Endothelial cell of umbilical vein (primary cell): ENCODE results near the gene BPGM. TPM values are rescaled to one million over a fixed set of nuclear protein-coding genes. Genes with fewer than 3 reads are reported as not detected.

Experiments
- BruUV-seq: library from RNA; stranded (reverse); fragments of 400-500 nt; replicated peaks from 2 replicates; lab custom pipeline; 2021; lab: Mats Ljungman, UMichigan
- CTCF ChIA-PET: fragments of 300-600, 350-600 bp; sonication (Branson Sonifier 250); formaldehyde crosslinking; loops from one replicate; lab custom pipeline; 2021; ENCODE audit warnings: antibody characterized with exemption, inconsistent platforms; lab: Charles Lee
- POLR2A ChIA-PET: fragments of 300-600, 350-600 bp; sonication (Branson Sonifier 250); formaldehyde crosslinking; loops from one replicate; lab custom pipeline; 2021; ENCODE audit warnings: antibody characterized with exemption, inconsistent platforms; lab: Charles Lee
- DNase-seq: peaks from one replicate; pipeline ENCODE4 v3.0.0-alpha.2; 2011; ENCODE audit warnings: low read depth, low spot score
- FAIRE-seq: peaks from 2 replicates; lab custom pipeline; 2011; peaks lifted over from hg19 to GRCh38; lab: Jason Lieb, UNC
- H2AFZ ChIP-seq: 2 replicates; pipeline ENCODE4 v1.6.0; 2012; ENCODE audit warnings: low read depth, low read length, control low read depth, inconsistent platforms
- H3K27ac ChIP-seq: 2 replicates; pipeline ENCODE4 v1.5.1; 2011; ENCODE audit warnings: low read depth, mild to moderate bottlenecking, control low read depth, low read length, moderate library complexity; ENCODE audit not compliant: insufficient read depth
- H3K27me3 ChIP-seq, 2 experiments: 2 replicates each; pipeline versions ENCODE4 v1.6.0 to v1.6.1; 2011; ENCODE audit warnings: low read length in 2 of 2, mixed read lengths in 1 of 2; ENCODE audit not compliant: control insufficient read depth in 2 of 2, insufficient read depth in 2 of 2
- H3K36me3 ChIP-seq, 2 experiments: 2 replicates in 1 of 2; 3 replicates in 1 of 2; pipeline ENCODE4 v1.5.1; 2011; ENCODE audit warnings: low read length in 2 of 2, mild to moderate bottlenecking in 1 of 2, moderate library complexity in 1 of 2; ENCODE audit not compliant: control insufficient read depth in 2 of 2, insufficient read depth in 2 of 2; ENCODE audit errors: extremely low read depth in 1 of 2
- H3K4me1 ChIP-seq: 3 replicates; pipeline ENCODE4 v1.5.1; 2011; ENCODE audit warnings: mild to moderate bottlenecking, low read length; ENCODE audit not compliant: control insufficient read depth, insufficient read depth; ENCODE audit errors: extremely low read depth
- H3K4me2 ChIP-seq: 2 replicates; pipeline ENCODE4 v1.6.1; 2011; ENCODE audit warnings: low read length, control low read depth, mixed read lengths; ENCODE audit not compliant: insufficient read depth
- H3K4me3 ChIP-seq, 3 experiments: fragments of 200-600 bp in 1 of 3; sonication (generic), shearing (Covaris generic) in 1 of 3; replicated peaks in 1 of 3; 2 replicates each; pipeline ENCODE4 v1.5.1; 2011 to 2016; ENCODE audit warnings: control low read depth in 3 of 3, low read length in 3 of 3, mild to moderate bottlenecking in 2 of 3, inconsistent platforms in 1 of 3, low read depth in 1 of 3, moderate library complexity in 1 of 3; ENCODE audit not compliant: insufficient read depth in 1 of 3
- H3K79me2 ChIP-seq: 2 replicates; pipeline ENCODE4 v1.6.0; 2012; ENCODE audit warnings: low read length, inconsistent platforms; ENCODE audit not compliant: control insufficient read depth, insufficient read depth
- H3K9ac ChIP-seq: replicated peaks from 2 replicates; pipeline ENCODE3; 2011; ENCODE audit warnings: low read length, control low read depth; ENCODE audit not compliant: insufficient read depth; ENCODE audit errors: extremely low read depth
- H3K9me1 ChIP-seq: replicated peaks from 3 replicates; pipeline ENCODE4 v1.6.0; 2011; ENCODE audit warnings: mild to moderate bottlenecking, low read length; ENCODE audit not compliant: control insufficient read depth, insufficient read depth; ENCODE audit errors: extremely low read depth
- H3K9me3 ChIP-seq: replicated peaks from 2 replicates; pipeline ENCODE4 v1.5.1; 2012; ENCODE audit warnings: low read length, inconsistent platforms; ENCODE audit not compliant: control insufficient read depth, insufficient read depth
- H4K20me1 ChIP-seq: replicated peaks from 2 replicates; pipeline ENCODE3; 2011; ENCODE audit warnings: mild to moderate bottlenecking, low read length; ENCODE audit not compliant: control insufficient read depth, insufficient read depth; ENCODE audit errors: extremely low read depth
- GATA2 ChIP-seq: IDR thresholded peaks from 2 replicates; pipeline ENCODE4 v1.7.0; 2011; ENCODE audit warnings: low read depth, mild to moderate bottlenecking, moderate library complexity, mixed read lengths, low read length; ENCODE audit not compliant: insufficient read length, insufficient read depth
- dilution Hi-C: fragments of 300-500 bp; cut with MboI; formaldehyde crosslinking; loops from one replicate; pipeline ENCODE4 v1.15.0; 2019; ENCODE audit warnings: low sequenced_read_pairs; ENCODE audit not compliant: extremely low pct_ligation_motif_present
- intact Hi-C: fragments of 100-400 bp; cut with micrococcal nuclease; formaldehyde crosslinking; loops from one replicate; pipeline ENCODE4 v1.10.0; 2022
- polyA plus RNA-seq, 4 experiments: library from polyadenylated mRNA; depleted of rRNA in 3 of 4; stranded (reverse) in 3 of 4; unstranded in 1 of 4; fragments of >200 nt; gene quantifications; 2 replicates each; pipeline versions ENCODE4 v1.2.1 to v1.2.3, GENCODE V29; 2011 to 2012; ENCODE audit warnings: missing spikeins in 1 of 4
- total RNA-seq: library from RNA; stranded (reverse); gene quantifications from 2 replicates; pipeline ENCODE4 v1.2.3, GENCODE V29; 2021
- TF ChIP-seq, protein P1 (sequence below), 2 donors: IDR thresholded peaks; 1 replicate in 1 of 2; 2 replicates in 1 of 2; pipeline ENCODE4 v1.5.1; 2011; ENCODE audit warnings: low read length in 2 of 2, mild to moderate bottlenecking in 2 of 2, moderate library complexity in 2 of 2, control low read depth in 1 of 2, inconsistent platforms in 1 of 2, low read depth in 1 of 2; ENCODE audit not compliant: insufficient read depth in 1 of 2; ENCODE audit errors: extremely low read depth in 1 of 2
- TF ChIP-seq, protein P2 (sequence below): IDR thresholded peaks from 2 replicates; pipeline ENCODE4 v1.6.1; 2011; ENCODE audit not compliant: insufficient read depth, insufficient read length

The BPGM gene
- total and polyA plus RNA-seq, 2 donors (not counting 3 experiments of a cell fraction or from before 2014, with no cell fraction given) = 24.2 to 28.3 TPM

DNA sequence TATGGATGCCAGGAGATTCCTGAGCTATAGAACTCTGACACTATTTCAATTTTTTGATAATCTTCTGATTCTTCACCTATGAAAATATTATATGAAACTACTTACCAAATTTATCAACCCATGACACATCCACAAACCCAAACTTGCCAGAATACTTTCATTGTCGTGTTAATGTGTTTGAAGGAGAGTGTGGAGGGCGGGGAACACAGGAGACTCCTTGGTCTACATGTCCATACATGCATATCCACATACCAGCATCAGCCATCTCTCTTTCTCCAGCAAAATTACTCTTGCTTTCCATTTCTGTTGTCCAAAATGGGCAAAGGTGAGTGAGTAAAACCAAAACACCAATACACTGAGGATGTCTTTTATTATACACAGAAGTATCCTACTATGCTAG, 23.5 kb upstream of the BPGM start:
- intact Hi-C loops = no loop called here
- no peak overlapping the region for H3K4me3 ChIP-seq
- H3K9me1 ChIP-seq = no peaks in the 10 kb centered on the region
- TF ChIP-seq GATA2 = no peak
- no peaks in the 10 kb centered on the region for H3K36me3 ChIP-seq
- no peak overlapping the region for H2AFZ ChIP-seq
- H3K27me3 ChIP-seq = no peaks in the 10 kb centered on the region
- H3K4me2 ChIP-seq = no peak overlapping the region
- dilution Hi-C loops = no loop called here
- H3K9ac ChIP-seq = no peak overlapping the region
- ChIA-PET POLR2A (no interaction called here), CTCF (interaction anchor here (7.0 kb wide), 1 partner anchor 9 kb away, joined by 50 read pairs; no protein-coding TSS in a partner anchor)
- FAIRE-seq (no peak), DNase-seq (no peak)
- H3K27ac ChIP-seq = no peak overlapping the region
- peaks cover 24% of the 10 kb centered on the region for H3K4me1 ChIP-seq
- no TSS peak for BruUV-seq
- H3K79me2 ChIP-seq = no peaks in the 10 kb centered on the region
- no peaks in the 10 kb centered on the region for H4K20me1 ChIP-seq
- H3K9me3 ChIP-seq = no peaks in the 10 kb centered on the region

DNA sequence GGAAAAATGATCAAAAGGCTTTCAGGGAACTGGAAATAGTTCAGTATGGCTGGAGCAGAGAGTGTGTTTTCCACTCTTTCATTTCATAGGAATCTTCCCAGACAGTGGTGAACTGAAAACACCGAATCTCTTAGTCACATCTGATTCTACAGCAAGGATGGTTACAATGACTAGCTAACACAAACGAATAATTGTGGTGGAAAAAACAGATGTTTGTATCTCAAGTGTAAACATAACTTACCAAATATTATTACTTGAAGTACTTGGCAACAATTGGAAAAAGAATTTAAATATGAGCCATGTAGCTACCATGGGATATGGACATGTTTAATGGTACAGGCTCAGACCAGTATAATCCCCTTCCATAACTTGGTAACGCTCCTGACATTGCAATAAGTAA, 21.1 kb upstream of the BPGM start:
- Histone ChIP-seq H3K4me3 (no peak overlapping the region), H3K27ac (no peak overlapping the region), H3K9me3 (no peaks in the 10 kb centered on the region), H3K27me3 (no peaks in the 10 kb centered on the region), H3K4me1 (peaks cover 11% of the 10 kb centered on the region), H3K4me2 (no peak overlapping the region), H3K9me1 (no peaks in the 10 kb centered on the region), H3K9ac (no peak overlapping the region), H3K36me3 (no peaks in the 10 kb centered on the region), H2AFZ (no peak overlapping the region), H4K20me1 (no peaks in the 10 kb centered on the region), H3K79me2 (no peaks in the 10 kb centered on the region)
- DNase-seq (no peak), FAIRE-seq (no peak)
- POLR2A ChIA-PET = no interaction called here
- dilution Hi-C loops = no loop called here
- CTCF ChIA-PET = no interaction called here
- no TSS peak for BruUV-seq
- intact Hi-C loops = no loop called here
- TF ChIP-seq, protein P1, sequence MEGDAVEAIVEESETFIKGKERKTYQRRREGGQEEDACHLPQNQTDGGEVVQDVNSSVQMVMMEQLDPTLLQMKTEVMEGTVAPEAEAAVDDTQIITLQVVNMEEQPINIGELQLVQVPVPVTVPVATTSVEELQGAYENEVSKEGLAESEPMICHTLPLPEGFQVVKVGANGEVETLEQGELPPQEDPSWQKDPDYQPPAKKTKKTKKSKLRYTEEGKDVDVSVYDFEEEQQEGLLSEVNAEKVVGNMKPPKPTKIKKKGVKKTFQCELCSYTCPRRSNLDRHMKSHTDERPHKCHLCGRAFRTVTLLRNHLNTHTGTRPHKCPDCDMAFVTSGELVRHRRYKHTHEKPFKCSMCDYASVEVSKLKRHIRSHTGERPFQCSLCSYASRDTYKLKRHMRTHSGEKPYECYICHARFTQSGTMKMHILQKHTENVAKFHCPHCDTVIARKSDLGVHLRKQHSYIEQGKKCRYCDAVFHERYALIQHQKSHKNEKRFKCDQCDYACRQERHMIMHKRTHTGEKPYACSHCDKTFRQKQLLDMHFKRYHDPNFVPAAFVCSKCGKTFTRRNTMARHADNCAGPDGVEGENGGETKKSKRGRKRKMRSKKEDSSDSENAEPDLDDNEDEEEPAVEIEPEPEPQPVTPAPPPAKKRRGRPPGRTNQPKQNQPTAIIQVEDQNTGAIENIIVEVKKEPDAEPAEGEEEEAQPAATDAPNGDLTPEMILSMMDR (IDR thresholded peaks at IDR 0.05; ENCODE audit: extremely low read depth in 1 of 2, insufficient read depth in 1 of 2, low read depth in 1 of 2, low read length in 2 of 2) = no peak
- TF ChIP-seq, protein P2, sequence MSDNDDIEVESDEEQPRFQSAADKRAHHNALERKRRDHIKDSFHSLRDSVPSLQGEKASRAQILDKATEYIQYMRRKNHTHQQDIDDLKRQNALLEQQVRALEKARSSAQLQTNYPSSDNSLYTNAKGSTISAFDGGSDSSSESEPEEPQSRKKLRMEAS = no peak
